K562 (cell line): ENCODE results near the gene MYL12A. TPM values are rescaled to one million over a fixed set of nuclear protein-coding genes. Genes with fewer than 3 reads are reported as not detected.
A peak's percentile ranks its signal among the peaks of the same experiment; 100 is the strongest.

Experiments
- BRD4 ChIP-seq: fragments of 200-600 bp; sonication (generic); IDR thresholded peaks from 2 replicates; pipeline ENCODE4 v1.6.1; 2017; ENCODE audit warnings: inconsistent platforms
- CCAR2 ChIP-seq: fragments of 200-400 bp; formaldehyde crosslinking; IDR thresholded peaks from 2 replicates; pipeline ENCODE4 v1.6.1; 2017; ENCODE audit warnings: mild to moderate bottlenecking, low read depth, low read length
- ETV5 ChIP-seq: sonication (generic); formaldehyde crosslinking; IDR thresholded peaks from 2 replicates; pipeline ENCODE4 v1.4.0; 2020; ENCODE audit warnings: low read depth, mild to moderate bottlenecking, missing genetic modification reagents
- ETV6 ChIP-seq, 3 experiments: fragments of 150-350 bp in 1 of 3; sonication (generic) in 1 of 3; formaldehyde crosslinking in 1 of 3; IDR thresholded peaks; 2 replicates each; pipeline versions ENCODE4 v1.6.1 to v1.8.0; 2014 to 2022; ENCODE audit warnings: borderline replicate concordance in 2 of 3, low read depth in 2 of 3, antibody characterized with exemption in 1 of 3, low read length in 1 of 3, mild to moderate bottlenecking in 1 of 3, missing genetic modification reagents in 1 of 3
- FOXP1 ChIP-seq: sonication (generic); formaldehyde crosslinking; IDR thresholded peaks from 2 replicates; pipeline ENCODE4 v1.8.0; 2022; ENCODE audit warnings: mild to moderate bottlenecking, missing genetic modification reagents
- JUNB ChIP-seq: fragments of 450-650 bp; formaldehyde crosslinking; conservative IDR thresholded peaks from 2 replicates; pipeline ENCODE4 v1.4.0; 2020; ENCODE audit warnings: mild to moderate bottlenecking
- KLF13 ChIP-seq: fragments of 450-650 bp; IDR thresholded peaks from 2 replicates; pipeline ENCODE4 v1.6.1; 2016; ENCODE audit warnings: missing genetic modification characterization, low read depth, mild to moderate bottlenecking, missing compliant biosample characterization, moderate library complexity, borderline replicate concordance
- MYNN ChIP-seq, 2 experiments: sonication (generic); formaldehyde crosslinking in 1 of 2; IDR thresholded peaks; 2 replicates each; pipeline versions ENCODE4 v1.5.0 to v1.6.1; 2016 to 2020; ENCODE audit warnings: antibody characterized with exemption in 1 of 2, missing genetic modification reagents in 1 of 2
- NKRF ChIP-seq: fragments of 450-650 bp; IDR thresholded peaks from 2 replicates; pipeline ENCODE4 v1.6.1; 2016; ENCODE audit warnings: borderline replicate concordance
- PTRF ChIP-seq: fragments of 450-650 bp; IDR thresholded peaks from 2 replicates; pipeline ENCODE4 v1.6.1; 2016; ENCODE audit warnings: mild to moderate bottlenecking, missing genetic modification characterization, missing compliant biosample characterization
- PURB ChIP-seq: sonication (generic); formaldehyde crosslinking; IDR thresholded peaks from 2 replicates; pipeline ENCODE4 v1.9.0; 2021; ENCODE audit warnings: low read depth, mild to moderate bottlenecking, missing genetic modification reagents
- RCOR1 ChIP-seq, 2 experiments: IDR thresholded peaks; 2 replicates each; pipeline ENCODE4 v1.6.1; 2012; ENCODE audit warnings: low read depth in 2 of 2, low read length in 2 of 2, borderline replicate concordance in 1 of 2, improper control_type of control experiment in 1 of 2
- TBL1XR1 ChIP-seq, 2 experiments: IDR thresholded peaks; 2 replicates each; pipeline ENCODE4 v1.6.1; 2012; ENCODE audit warnings: improper control_type of control experiment in 2 of 2, low read length in 2 of 2, mild to moderate bottlenecking in 1 of 2
- THAP12 ChIP-seq: fragments of 250-450 bp; sonication (Bioruptor Pico); IDR thresholded peaks from 2 replicates; pipeline ENCODE4 v1.9.0; 2021; ENCODE audit warnings: mild to moderate bottlenecking, inconsistent platforms
- ZBTB1 ChIP-seq: sonication (generic); formaldehyde crosslinking; IDR thresholded peaks from 2 replicates; pipeline ENCODE4 v1.8.1; 2023; ENCODE audit warnings: missing genetic modification reagents, low read depth, mild to moderate bottlenecking, borderline replicate concordance
- ZBTB7A ChIP-seq: IDR thresholded peaks from 2 replicates; pipeline ENCODE4 v1.6.1; 2011; ENCODE audit warnings: low read depth, mild to moderate bottlenecking, low read length, moderate library complexity, borderline replicate concordance; ENCODE audit not compliant: control insufficient read depth
- ZFX ChIP-seq: sonication (generic); formaldehyde crosslinking; IDR thresholded peaks from 2 replicates; pipeline ENCODE4 v1.8.0; 2022; ENCODE audit warnings: mild to moderate bottlenecking, missing genetic modification reagents, moderate library complexity
- ZMIZ1 ChIP-seq, 2 experiments: fragments of 150-350 bp in 1 of 2; IDR thresholded peaks; 2 replicates each; pipeline ENCODE4 v1.6.1; 2012 to 2016; ENCODE audit warnings: low read depth in 2 of 2, low read length in 2 of 2, mild to moderate bottlenecking in 1 of 2, moderate library complexity in 1 of 2
- polyA plus RNA-seq, 8 experiments: library from polyadenylated mRNA; depleted of rRNA in 4 of 8; stranded (reverse) in 5 of 8; unstranded in 3 of 8; fragments of >200 nt; fragmentation: Nextera tagmentation in 2 of 8; fragmentation: Illumina TruSeq in 1 of 8; extraction: Ambion mirVana in 2 of 8; extraction: Trizol in 1 of 8; gene quantifications; 2 replicates each; pipeline versions ENCODE4 v1.2.1 to v1.2.3, GENCODE V29; 2011 to 2014; ENCODE audit warnings: inconsistent platforms in 1 of 8, missing spikeins in 1 of 8
- total RNA-seq, 7 experiments: library from RNA; depleted of rRNA in 6 of 7; stranded (reverse); fragments of >200 nt in 6 of 7; fragmentation: Illumina TruSeq in 2 of 7; extraction: Trizol in 2 of 7; gene quantifications; 2 replicates each; pipeline versions ENCODE4 v1.2.1 to v1.2.3, GENCODE V29; 2011 to 2021; ENCODE audit warnings: low replicate concordance in 1 of 7

MYL12A gene
- total and polyA plus RNA-seq, 9 of the 15 experiments (the other 6 are each of a cell fraction or from before 2014, with no cell fraction given) = 308 to 1,031 (median 559) TPM

- TF ChIP-seq MYNN (IDR thresholded peaks at IDR 0.05) (0 out of 2 replicates have a peak, but pooled peaks have one; percentile 33), MYNN (CRISPR knock-in tag; IDR thresholded peaks at IDR 0.05) (no peak), RCOR1 (IDR thresholded peaks at IDR 0.05; ENCODE audit: borderline replicate concordance in 1 of 2, low read depth in 2 of 2, low read length in 2 of 2) (peak; percentile 45 to 92; a peak in 3 of 4 replicates), ETV6 (IDR thresholded peaks at IDR 0.05; ENCODE audit: borderline replicate concordance in 1 of 2, low read depth in 2 of 2, low read length in 1 of 2) (no peak), ETV6 (CRISPR knock-in tag; IDR thresholded peaks at IDR 0.05; ENCODE audit: borderline replicate concordance) (no peak), PURB (CRISPR knock-in tag) (no peak), BRD4 (peak; percentile 49; the same call in 1 of the 2 replicates), THAP12 (no peak), PTRF (tag) (no peak), JUNB (CRISPR knock-in tag) (no peak), ZBTB1 (CRISPR knock-in tag) (0 out of 2 replicates have a peak, but pooled peaks have one; percentile 47), ZBTB7A (peak; percentile 86), CCAR2 (no peak), ZFX (CRISPR knock-in tag) (no peak), TBL1XR1 (IDR thresholded peaks at IDR 0.05; ENCODE audit: low read length in 2 of 2) (peak; percentile 58 to 81; a peak in 2 of 4 replicates), FOXP1 (CRISPR knock-in tag) (no peak), ZMIZ1 (IDR thresholded peaks at IDR 0.05; ENCODE audit: low read depth in 2 of 2, low read length in 2 of 2) (peak; percentile 61 to 74; a peak in 3 of 4 replicates), NKRF (peak; percentile 21; the same call in 1 of the 2 replicates), ETV5 (CRISPR knock-in tag) (peak; percentile 31; the same call in 1 of the 2 replicates), KLF13 (tag) (peak; percentile 62; the same call in 1 of the 2 replicates)
These were observed 1.6 kb upstream of the MYL12A start (continued) for GRCh38 chr18:3245853-3246634.
